Thymus (tissue), 11 donors: ENCODE data around the gene NOP10. TPM values are rescaled to one million over a fixed set of nuclear protein-coding genes. Genes with fewer than 3 reads are reported as not detected.

ENCODE experiments used
- DNase-seq, 9 donors: peaks; one replicate each; pipeline ENCODE4 v3.0.0-alpha.2; 2013; ENCODE audit warnings: low spot score in 9 of 9, low read depth in 6 of 9, missing footprints in 1 of 9
- H3K27ac ChIP-seq, 2 donors: one replicate each; pipeline ENCODE4 v1.5.1; 2013; ENCODE audit warnings: control low read depth in 1 of 2, low read depth in 1 of 2, low read length in 1 of 2, mild to moderate bottlenecking in 1 of 2, moderate library complexity in 1 of 2
- H3K27me3 ChIP-seq, 2 donors: one replicate each; pipeline ENCODE4 v1.5.1; 2013; ENCODE audit warnings: low read length in 1 of 2; ENCODE audit not compliant: control insufficient read depth in 2 of 2, insufficient read depth in 1 of 2
- H3K36me3 ChIP-seq, 2 donors: one replicate each; pipeline ENCODE4 v1.5.1; 2013; ENCODE audit warnings: low read length in 1 of 2, mild to moderate bottlenecking in 1 of 2, moderate library complexity in 1 of 2; ENCODE audit not compliant: control insufficient read depth in 2 of 2, insufficient read depth in 2 of 2
- H3K4me1 ChIP-seq, 2 donors: one replicate each; pipeline ENCODE4 v1.5.1; 2013; ENCODE audit warnings: low read length in 2 of 2; ENCODE audit not compliant: control insufficient read depth in 2 of 2, insufficient read depth in 2 of 2
- H3K4me3 ChIP-seq, 2 donors: one replicate each; pipeline ENCODE4 v1.5.1; 2013; ENCODE audit warnings: low read length in 2 of 2, control low read depth in 1 of 2, mild to moderate bottlenecking in 1 of 2
- H3K9me3 ChIP-seq, 2 donors: one replicate each; pipeline ENCODE4 v1.5.1; 2013; ENCODE audit warnings: low read length in 1 of 2, mild to moderate bottlenecking in 1 of 2; ENCODE audit not compliant: control insufficient read depth in 2 of 2, insufficient read depth in 1 of 2
- WGBS: extraction: QIAGEN DNeasy Blood & Tissue Kit; methylation state at CpG from one replicate; pipeline ENCODE4 v1.1.7; 2013; 5-methylcytosine and 5-hydroxymethylcytosine counted together
- polyA plus RNA-seq: library from polyadenylated mRNA; stranded (reverse); fragments of 200-250 nt; gene quantifications from one replicate; pipeline ENCODE4 v1.2.3, GENCODE V29; 2013
- total RNA-seq: library from RNA; stranded (reverse); fragments of 120-200 nt; gene quantifications from one replicate; pipeline ENCODE4 v1.2.4, GENCODE V29; 2013
- donor health status: healthy.

NOP10 gene
- total and polyA plus RNA-seq, 2 donors, result 255 to 268 TPM

GRCh38 chr15:34362047-34362773, 19.3 kb upstream of the NOP10 start:
- DNase-seq, result no peak
- no peak overlapping the region for H3K27ac ChIP-seq
- H3K9me3 ChIP-seq, result no peaks in the 10 kb centered on the region
- H3K4me1 ChIP-seq, result peaks cover 7 to 11% of the 10 kb centered on the region in 2 donors
- WGBS, result 93% methylated on average over 10 of the region's 10 CpGs
- H3K4me3 ChIP-seq, result no peak overlapping the region
- peaks cover 36 to 43% of the 10 kb centered on the region in 2 donors for H3K36me3 ChIP-seq
- H3K27me3 ChIP-seq, result no peaks in the 10 kb centered on the region

- WGBS, result 96% methylated on average over 7 of the region's 7 CpGs
- peaks cover 7 to 11% of the 10 kb centered on the region in 2 donors for H3K4me1 ChIP-seq
- no peak overlapping the region for H3K27ac ChIP-seq
- H3K4me3 ChIP-seq, result no peak overlapping the region
- DNase-seq, result no peak
- no peaks in the 10 kb centered on the region for H3K9me3 ChIP-seq
- peaks cover 36 to 50% of the 10 kb centered on the region in 2 donors for H3K36me3 ChIP-seq
- no peaks in the 10 kb centered on the region for H3K27me3 ChIP-seq
Measured at GRCh38 chr15:34361278-34361677, 18.3 kb upstream of the NOP10 start.

- Histone ChIP-seq H3K27me3 (no peaks in the 10 kb centered on the region), H3K4me3 (no peak overlapping the region), H3K4me1 (peaks cover 0 to 1% of the 10 kb centered on the region in 2 donors), H3K27ac (no peak overlapping the region), H3K9me3 (no peaks in the 10 kb centered on the region), H3K36me3 (peaks cover 36 to 55% of the 10 kb centered on the region in 2 donors)
- no peak for DNase-seq
- 96% methylated on average over 1 of the region's 1 CpG for WGBS
Measured at GRCh38 chr15:34360298-34360697, 17.4 kb upstream of the NOP10 start.

- 98% methylated on average over 3 of the region's 3 CpGs for WGBS
- no peaks in the 10 kb centered on the region for H3K27me3 ChIP-seq
- no peaks in the 10 kb centered on the region for H3K4me1 ChIP-seq
- H3K4me3 ChIP-seq, result no peak overlapping the region
- peaks cover 36 to 57% of the 10 kb centered on the region in 2 donors for H3K36me3 ChIP-seq
- DNase-seq, result no peak
- H3K27ac ChIP-seq, result no peak overlapping the region
- H3K9me3 ChIP-seq, result no peaks in the 10 kb centered on the region
Measured at GRCh38 chr15:34359416-34359815, 16.5 kb upstream of the NOP10 start.

GRCh38 chr15:34358948-34359347, 16.0 kb upstream of the NOP10 start:
- H3K27ac ChIP-seq, result no peak overlapping the region
- H3K4me3 ChIP-seq, result no peak overlapping the region
- H3K9me3 ChIP-seq, result no peaks in the 10 kb centered on the region
- DNase-seq, result no peak
- H3K36me3 ChIP-seq, result peaks cover 36 to 55% of the 10 kb centered on the region in 2 donors
- H3K27me3 ChIP-seq, result no peaks in the 10 kb centered on the region
- H3K4me1 ChIP-seq, result no peaks in the 10 kb centered on the region
- WGBS, result 99% methylated on average over 4 of the region's 4 CpGs

GRCh38 chr15:34358367-34358766, 15.4 kb upstream of the NOP10 start:
- 97% methylated on average over 3 of the region's 3 CpGs for WGBS
- Histone ChIP-seq H3K9me3 (no peaks in the 10 kb centered on the region), H3K36me3 (peaks cover 33 to 57% of the 10 kb centered on the region in 2 donors), H3K27me3 (no peaks in the 10 kb centered on the region), H3K4me1 (no peaks in the 10 kb centered on the region), H3K27ac (no peak overlapping the region), H3K4me3 (no peak overlapping the region)
- no peak for DNase-seq

GRCh38 chr15:34357653-34358052, 14.7 kb upstream of the NOP10 start:
- no peak for DNase-seq
- no peaks in the 10 kb centered on the region for H3K4me1 ChIP-seq
- no peaks in the 10 kb centered on the region for H3K27me3 ChIP-seq
- H3K4me3 ChIP-seq, result no peak overlapping the region
- H3K27ac ChIP-seq, result no peak overlapping the region
- peaks cover 28 to 57% of the 10 kb centered on the region in 2 donors for H3K36me3 ChIP-seq
- 95% methylated on average over 1 of the region's 1 CpG for WGBS
- no peaks in the 10 kb centered on the region for H3K9me3 ChIP-seq

GRCh38 chr15:34355241-34355640, 12.3 kb upstream of the NOP10 start:
- WGBS, result 97% methylated on average over 9 of the region's 9 CpGs
- H3K4me3 ChIP-seq, result no peak overlapping the region
- H3K27me3 ChIP-seq, result no peaks in the 10 kb centered on the region
- no peaks in the 10 kb centered on the region for H3K4me1 ChIP-seq
- no peak overlapping the region for H3K27ac ChIP-seq
- peaks cover 18 to 47% of the 10 kb centered on the region in 2 donors for H3K36me3 ChIP-seq
- DNase-seq, result no peak
- no peaks in the 10 kb centered on the region for H3K9me3 ChIP-seq

GRCh38 chr15:34354286-34354685, 11.3 kb upstream of the NOP10 start:
- H3K27me3 ChIP-seq, result no peaks in the 10 kb centered on the region
- H3K4me1 ChIP-seq, result no peaks in the 10 kb centered on the region
- no peak overlapping the region for H3K27ac ChIP-seq
- DNase-seq, result no peak
- peaks cover 9 to 37% of the 10 kb centered on the region in 2 donors for H3K36me3 ChIP-seq
- WGBS, result 98% methylated on average over 7 of the region's 7 CpGs
- no peak overlapping the region for H3K4me3 ChIP-seq
- no peaks in the 10 kb centered on the region for H3K9me3 ChIP-seq
